RWPE2 (cell line): Measurements from ENCODE around the gene SLC2A5.

Experiments used
- ATAC-seq: fragments of 200-7000 bp; cut with Tn5 transposase; 3 replicates; pipeline ENCODE4 v1.9.1; 2021; ENCODE audit warnings: low read depth
- DNase-seq: peaks from one replicate; pipeline ENCODE4 v3.0.0-alpha.2; 2020; ENCODE audit warnings: low spot score
- H3K27ac ChIP-seq: fragments of 450-650 bp; 2 replicates; pipeline ENCODE4 v1.5.1; 2017; ENCODE audit warnings: mild to moderate bottlenecking; ENCODE audit not compliant: poor library complexity, severe bottlenecking
- H3K27me3 ChIP-seq: fragments of 250-450 bp; sonication (Bioruptor Pico); 2 replicates; pipeline ENCODE4 v1.5.1; 2021; ENCODE audit warnings: mild to moderate bottlenecking, moderate library complexity; ENCODE audit not compliant: insufficient read depth, poor library complexity, severe bottlenecking
- H3K36me3 ChIP-seq: fragments of 250-450 bp; sonication (Bioruptor Pico); 2 replicates; pipeline ENCODE4 v1.5.1; 2020; ENCODE audit warnings: low read depth, mild to moderate bottlenecking, moderate library complexity
- H3K4me1 ChIP-seq: fragments of 250-450 bp; sonication (Bioruptor Pico); 2 replicates; pipeline ENCODE4 v1.5.1; 2021; ENCODE audit warnings: mild to moderate bottlenecking, moderate library complexity; ENCODE audit not compliant: insufficient read depth, poor library complexity, severe bottlenecking
- H3K4me3 ChIP-seq: fragments of 250-450 bp; sonication (Bioruptor Pico); 2 replicates; pipeline ENCODE4 v1.5.1; 2021; ENCODE audit warnings: mild to moderate bottlenecking, moderate library complexity; ENCODE audit not compliant: severe bottlenecking
- H3K9me3 ChIP-seq: fragments of 250-450 bp; sonication (Bioruptor Pico); 2 replicates; pipeline ENCODE4 v1.5.1; 2021; ENCODE audit warnings: mild to moderate bottlenecking, moderate library complexity; ENCODE audit not compliant: severe bottlenecking
- CTCF ChIP-seq: fragments of 450-650 bp; IDR thresholded peaks from one replicate; pipeline ENCODE4 v1.5.1; 2017; ENCODE audit warnings: mild to moderate bottlenecking, moderate library complexity; ENCODE audit not compliant: poor library complexity, severe bottlenecking

SLC2A5 gene

GRCh38 chr1:9013819-9014218 lies 55.6 kb downstream of the SLC2A5 start:
- DNase-seq (no peak), ATAC-seq (no peak)
- no peak for TF ChIP-seq CTCF
- no peak overlapping the region for H3K27ac ChIP-seq
- no peaks in the 10 kb centered on the region for H3K9me3 ChIP-seq
- no peaks in the 10 kb centered on the region for H3K36me3 ChIP-seq
- H3K4me3 ChIP-seq, result no peak overlapping the region
- no peaks in the 10 kb centered on the region for H3K4me1 ChIP-seq
- H3K27me3 ChIP-seq, result no peaks in the 10 kb centered on the region

GRCh38 chr1:9010781-9011323 lies 58.6 kb downstream of the SLC2A5 start:
- no peaks in the 10 kb centered on the region for H3K4me1 ChIP-seq
- ATAC-seq, result no peak

GRCh38 chr1:9009438-9010370 lies 59.7 kb downstream of the SLC2A5 start:
- Histone ChIP-seq H3K36me3 (no peaks in the 10 kb centered on the region), H3K4me3 (no peak overlapping the region), H3K9me3 (no peaks in the 10 kb centered on the region), H3K4me1 (no peaks in the 10 kb centered on the region), H3K27me3 (no peaks in the 10 kb centered on the region), H3K27ac (no peak overlapping the region)
- TF ChIP-seq CTCF, result peak; percentile 27
- ATAC-seq, result no peak
- no peak for DNase-seq

More at GRCh38 chr1:9010781-9011323, 58.6 kb downstream of the SLC2A5 start:
- no peak for TF ChIP-seq CTCF
- no peak overlapping the region for H3K27ac ChIP-seq
- DNase-seq, result no peak
- H3K27me3 ChIP-seq, result no peaks in the 10 kb centered on the region
- H3K9me3 ChIP-seq, result no peaks in the 10 kb centered on the region
- no peak overlapping the region for H3K4me3 ChIP-seq
- no peaks in the 10 kb centered on the region for H3K36me3 ChIP-seq

GRCh38 chr1:9008236-9008635 lies 61.2 kb downstream of the SLC2A5 start:
- no peak overlapping the region for H3K4me3 ChIP-seq
- no peaks in the 10 kb centered on the region for H3K27me3 ChIP-seq

More at GRCh38 chr1:9008236-9008635, 61.2 kb downstream of the SLC2A5 start:
- H3K36me3 ChIP-seq, result no peaks in the 10 kb centered on the region
- H3K27ac ChIP-seq, result no peak overlapping the region
- DNase-seq, result no peak
- no peak for ATAC-seq
- H3K9me3 ChIP-seq, result no peaks in the 10 kb centered on the region
- TF ChIP-seq CTCF, result no peak
- H3K4me1 ChIP-seq, result no peaks in the 10 kb centered on the region
